Esophagus muscularis mucosa (tissue), 4 donors: ENCODE measurements around the gene PDE4C. TPM values are rescaled to one million over a fixed set of nuclear protein-coding genes. Genes with fewer than 3 reads are reported as not detected.

ENCODE experiments used
- DNase-seq: peaks from one replicate; pipeline ENCODE4 v3.0.0-alpha.2; 2017; ENCODE audit errors: extremely low spot score
- H3K27ac ChIP-seq, 4 donors: fragments of 200-600 bp; sonication (generic); replicated peaks in 1 of 4; 1 replicate in 3 of 4; 2 replicates in 1 of 4; pipeline ENCODE4 v1.5.1; 2016 to 2019; ENCODE audit warnings: mild to moderate bottlenecking in 1 of 4
- H3K27me3 ChIP-seq, 4 donors: fragments of 200-600 bp; sonication (generic); one replicate each; pipeline versions ENCODE4 v1.5.1 to v1.6.0; 2016 to 2019
- H3K36me3 ChIP-seq, 4 donors: fragments of 200-600 bp; sonication (generic); one replicate each; pipeline ENCODE4 v1.5.1; 2016 to 2019
- H3K4me1 ChIP-seq, 4 donors: fragments of 200-600 bp; sonication (generic); one replicate each; pipeline ENCODE4 v1.5.1; 2016 to 2019
- H3K4me3 ChIP-seq, 4 donors: fragments of 200-600 bp; sonication (generic); 1 replicate in 2 of 4; 2 replicates in 2 of 4; pipeline ENCODE4 v1.5.1; 2016 to 2019; ENCODE audit warnings: mild to moderate bottlenecking in 4 of 4, moderate library complexity in 1 of 4
- H3K9me3 ChIP-seq, 4 donors: fragments of 200-600 bp; sonication (generic); 1 replicate in 3 of 4; 2 replicates in 1 of 4; pipeline ENCODE4 v1.5.1; 2016 to 2019
- EP300 ChIP-seq: sonication (generic); formaldehyde crosslinking; IDR thresholded peaks from one replicate; pipeline ENCODE4 v1.6.1; 2017; ENCODE audit warnings: antibody characterized with exemption
- POLR2A ChIP-seq: fragments of 450-650 bp; IDR thresholded peaks from one replicate; pipeline ENCODE4 v1.6.1; 2017; ENCODE audit warnings: antibody characterized with exemption, moderate library complexity, mild to moderate bottlenecking, low read depth
- POLR2AphosphoS5 ChIP-seq, 2 donors: sonication (generic); formaldehyde crosslinking; IDR thresholded peaks; one replicate each; pipeline ENCODE4 v1.6.1; 2017; ENCODE audit warnings: antibody characterized with exemption in 2 of 2
- WGBS: methylation state at CpG from one replicate; pipeline ENCODE4 v1.1.5; 2018; 5-methylcytosine and 5-hydroxymethylcytosine counted together
- intact Hi-C: fragments of 100-400 bp; cut with DNase I; formaldehyde crosslinking; loops from one replicate; pipeline ENCODE4 v1.15.1; 2023
- total RNA-seq, 4 donors: library from RNA; depleted of rRNA; stranded (reverse); fragments of >200 nt; gene quantifications; one replicate each; pipeline versions ENCODE4 v1.1.0 to v1.2.1, GENCODE V29; 2016
- TF ChIP-seq, protein P1 (sequence below), 3 experiments: fragments of 200-600 bp in 2 of 3; fragments of 450-650 bp in 1 of 3; sonication (generic) in 2 of 3; IDR thresholded peaks; one replicate each; pipeline ENCODE4 v1.5.1; 2017 to 2019; ENCODE audit warnings: antibody characterized with exemption in 3 of 3, mild to moderate bottlenecking in 2 of 3, moderate library complexity in 1 of 3

Gene PDE4C
- total RNA-seq, 4 donors from 2014 or later: 0.17 to 1.2 (median 0.54) TPM

DNA sequence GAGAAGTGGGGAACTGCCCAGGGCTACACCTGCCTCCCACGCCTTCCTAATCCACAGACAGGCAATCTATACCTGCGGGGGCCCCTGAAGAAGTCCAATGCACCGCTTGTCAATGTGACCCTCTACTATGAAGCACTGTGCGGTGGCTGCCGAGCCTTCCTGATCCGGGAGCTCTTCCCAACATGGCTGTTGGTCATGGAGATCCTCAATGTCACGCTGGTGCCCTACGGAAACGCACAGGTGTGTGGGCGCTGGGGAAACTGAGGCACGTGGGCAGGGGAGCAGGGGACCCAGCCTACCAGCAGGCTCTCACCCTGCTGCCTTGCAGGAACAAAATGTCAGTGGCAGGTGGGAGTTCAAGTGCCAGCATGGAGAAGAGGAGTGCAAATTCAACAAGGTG, 51.3 kb downstream of the PDE4C start:
- H3K4me1 ChIP-seq: peaks cover 15 to 34% (median 26%) of the 10 kb centered on the region in 4 donors
- intact Hi-C loops: no loop called here
- no peaks in the 10 kb centered on the region for H3K9me3 ChIP-seq
- H3K27ac ChIP-seq: no peak overlapping the region
- TF ChIP-seq POLR2A: no peak
- no peak for TF ChIP-seq EP300
- TF ChIP-seq, protein P1, sequence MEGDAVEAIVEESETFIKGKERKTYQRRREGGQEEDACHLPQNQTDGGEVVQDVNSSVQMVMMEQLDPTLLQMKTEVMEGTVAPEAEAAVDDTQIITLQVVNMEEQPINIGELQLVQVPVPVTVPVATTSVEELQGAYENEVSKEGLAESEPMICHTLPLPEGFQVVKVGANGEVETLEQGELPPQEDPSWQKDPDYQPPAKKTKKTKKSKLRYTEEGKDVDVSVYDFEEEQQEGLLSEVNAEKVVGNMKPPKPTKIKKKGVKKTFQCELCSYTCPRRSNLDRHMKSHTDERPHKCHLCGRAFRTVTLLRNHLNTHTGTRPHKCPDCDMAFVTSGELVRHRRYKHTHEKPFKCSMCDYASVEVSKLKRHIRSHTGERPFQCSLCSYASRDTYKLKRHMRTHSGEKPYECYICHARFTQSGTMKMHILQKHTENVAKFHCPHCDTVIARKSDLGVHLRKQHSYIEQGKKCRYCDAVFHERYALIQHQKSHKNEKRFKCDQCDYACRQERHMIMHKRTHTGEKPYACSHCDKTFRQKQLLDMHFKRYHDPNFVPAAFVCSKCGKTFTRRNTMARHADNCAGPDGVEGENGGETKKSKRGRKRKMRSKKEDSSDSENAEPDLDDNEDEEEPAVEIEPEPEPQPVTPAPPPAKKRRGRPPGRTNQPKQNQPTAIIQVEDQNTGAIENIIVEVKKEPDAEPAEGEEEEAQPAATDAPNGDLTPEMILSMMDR (IDR thresholded peaks at IDR 0.05): no peak
- no peak for TF ChIP-seq POLR2AphosphoS5 (IDR thresholded peaks at IDR 0.05)
- 87% methylated on average over 10 of the region's 11 CpGs for WGBS
- H3K4me3 ChIP-seq: peak overlapping the region; percentile 63 to 83 (median 72)
- no peaks in the 10 kb centered on the region for H3K27me3 ChIP-seq
- DNase-seq: no peak
- H3K36me3 ChIP-seq: peaks cover 0 to 1% (median under 1%) of the 10 kb centered on the region in 4 donors

Other genes starting within 250 kb of the PDE4C start
- gene ARRDC2, start 218.3 kb downstream of the PDE4C start, total RNA-seq: 10 to 100 TPM; 30.6 to 69.2 (median 62.5) TPM
- gene IL12RB1, start 139.5 kb downstream of the PDE4C start, total RNA-seq: 1 to 10 TPM in 1 of 4 donors, under 1 TPM in 3; 0.42 to 2.0 (median 0.83) TPM
- 1 to 10 TPM; 5.0 to 8.5 (median 6.4) TPM for gene MAST3, start 128.7 kb downstream of the PDE4C start, total RNA-seq
- 10 to 100 TPM in 3 of 4 donors, 1 to 10 TPM in 1; 4.2 to 32.2 (median 19.4) TPM for gene PIK3R2, start 73.3 kb downstream of the PDE4C start, total RNA-seq
- 10 to 100 TPM; 22.4 to 92.8 (median 42.9) TPM for gene IFI30, start 52.6 kb downstream of the PDE4C start, total RNA-seq
- gene MPV17L2, start 33.2 kb downstream of the PDE4C start, total RNA-seq: 10 to 100 TPM; 14.5 to 67.6 (median 21.2) TPM
- 1 to 10 TPM; 1.7 to 2.5 (median 1.9) TPM for gene RAB3A, start 22.4 kb downstream of the PDE4C start, total RNA-seq
- 1 to 10 TPM in 3 of 4 donors, under 1 TPM in 1; 0.52 to 2.5 (median 1.3) TPM for gene IQCN, start 48.0 kb upstream of the PDE4C start, total RNA-seq
- gene JUND, start 55.2 kb upstream of the PDE4C start, total RNA-seq: 100 to 1,000 TPM; 325 to 457 (median 403) TPM
- 100 to 1,000 TPM in 1 of 4 donors, 10 to 100 TPM in 3; 86.8 to 116 (median 93.9) TPM for gene LSM4, start 96.6 kb upstream of the PDE4C start, total RNA-seq
- 10 to 100 TPM; 15.0 to 50.3 (median 28.0) TPM for gene PGPEP1, start 114.2 kb upstream of the PDE4C start, total RNA-seq
- gene GDF15, start 159.7 kb upstream of the PDE4C start, total RNA-seq: 1 to 10 TPM; 1.6 to 5.6 (median 3.8) TPM
- gene LRRC25, start 171.2 kb upstream of the PDE4C start, total RNA-seq: 10 to 100 TPM in 1 of 4 donors, 1 to 10 TPM in 3; 5.8 to 20.4 (median 7.0) TPM
- 100 to 1,000 TPM in 1 of 4 donors, 10 to 100 TPM in 3; 53.2 to 109 (median 77.8) TPM for gene SSBP4, start 193.0 kb upstream of the PDE4C start, total RNA-seq
- 10 to 100 TPM; 15.8 to 38.9 (median 26.2) TPM for gene ISYNA1, start 211.7 kb upstream of the PDE4C start, total RNA-seq